ENCODE results near the gene TBC1D23.

The TBC1D23 gene

GRCh38 chr3:100331660-100332059 lies 70.9 kb downstream of the TBC1D23 start:
- no peaks in the 10 kb centered on the region for H3K9me3 ChIP-seq (ENCODE audit: control insufficient read depth, insufficient read depth, low read depth, low read length)
- no peaks in the 10 kb centered on the region for H3K36me3 ChIP-seq (ENCODE audit: control insufficient read depth in 2 of 2, insufficient read depth in 1 of 2, low read length in 2 of 2)
- 0 out of 2 replicates have a peak, but pooled peaks cover 3% of the 10 kb centered on the region for H3K4me1 ChIP-seq (ENCODE audit: control insufficient read depth, insufficient read depth, low read length)
- no peak overlapping the region for H3K4me3 ChIP-seq (ENCODE audit: low read depth, low read length)
- POLR2A ChIA-PET, result no interaction called here
- no peak for TF ChIP-seq ZNF398 (tag by site-specific recombination; IDR thresholded peaks at IDR 0.05)
- TF ChIP-seq ZBTB7A (tag by site-specific recombination; IDR thresholded peaks at IDR 0.05; ENCODE audit: low read depth), result no peak
- no peak for TF ChIP-seq ZNF654 (tag by site-specific recombination; IDR thresholded peaks at IDR 0.05; ENCODE audit: low read depth)
- no peak for TF ChIP-seq ZNF404 (tag by site-specific recombination; IDR thresholded peaks at IDR 0.05)
- no peak for TF ChIP-seq ZBTB49 (tag by site-specific recombination; IDR thresholded peaks at IDR 0.05; ENCODE audit: low read depth)
- no peak for TF ChIP-seq SCRT1 (tag by site-specific recombination; IDR thresholded peaks at IDR 0.05; ENCODE audit: borderline replicate concordance)
- TF ChIP-seq ZBTB11 (tag by site-specific recombination; conservative IDR thresholded peaks at IDR 0.05; ENCODE audit: low read depth), result no peak
- no peak for TF ChIP-seq ZNF16 (tag by site-specific recombination; IDR thresholded peaks at IDR 0.05; ENCODE audit: low read depth)
- no peak for TF ChIP-seq ZNF23 (tag by site-specific recombination; IDR thresholded peaks at IDR 0.05; ENCODE audit: borderline replicate concordance)
- no peak for TF ChIP-seq PRDM10 (tag by site-specific recombination; IDR thresholded peaks at IDR 0.05)
- TF ChIP-seq HOXA7 (CRISPR knock-in tag; IDR thresholded peaks at IDR 0.05; ENCODE audit: borderline replicate concordance), result no peak
- TF ChIP-seq ZNF776 (tag by site-specific recombination; IDR thresholded peaks at IDR 0.05; ENCODE audit: borderline replicate concordance), result no peak
- TF ChIP-seq ZNF560 (tag by site-specific recombination; IDR thresholded peaks at IDR 0.05; ENCODE audit: borderline replicate concordance), result no peak
- TF ChIP-seq, protein P1, sequence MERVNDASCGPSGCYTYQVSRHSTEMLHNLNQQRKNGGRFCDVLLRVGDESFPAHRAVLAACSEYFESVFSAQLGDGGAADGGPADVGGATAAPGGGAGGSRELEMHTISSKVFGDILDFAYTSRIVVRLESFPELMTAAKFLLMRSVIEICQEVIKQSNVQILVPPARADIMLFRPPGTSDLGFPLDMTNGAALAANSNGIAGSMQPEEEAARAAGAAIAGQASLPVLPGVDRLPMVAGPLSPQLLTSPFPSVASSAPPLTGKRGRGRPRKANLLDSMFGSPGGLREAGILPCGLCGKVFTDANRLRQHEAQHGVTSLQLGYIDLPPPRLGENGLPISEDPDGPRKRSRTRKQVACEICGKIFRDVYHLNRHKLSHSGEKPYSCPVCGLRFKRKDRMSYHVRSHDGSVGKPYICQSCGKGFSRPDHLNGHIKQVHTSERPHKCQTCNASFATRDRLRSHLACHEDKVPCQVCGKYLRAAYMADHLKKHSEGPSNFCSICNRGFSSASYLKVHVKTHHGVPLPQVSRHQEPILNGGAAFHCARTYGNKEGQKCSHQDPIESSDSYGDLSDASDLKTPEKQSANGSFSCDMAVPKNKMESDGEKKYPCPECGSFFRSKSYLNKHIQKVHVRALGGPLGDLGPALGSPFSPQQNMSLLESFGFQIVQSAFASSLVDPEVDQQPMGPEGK (tag by site-specific recombination; IDR thresholded peaks at IDR 0.05), result no peak
- TF ChIP-seq, protein P2, sequence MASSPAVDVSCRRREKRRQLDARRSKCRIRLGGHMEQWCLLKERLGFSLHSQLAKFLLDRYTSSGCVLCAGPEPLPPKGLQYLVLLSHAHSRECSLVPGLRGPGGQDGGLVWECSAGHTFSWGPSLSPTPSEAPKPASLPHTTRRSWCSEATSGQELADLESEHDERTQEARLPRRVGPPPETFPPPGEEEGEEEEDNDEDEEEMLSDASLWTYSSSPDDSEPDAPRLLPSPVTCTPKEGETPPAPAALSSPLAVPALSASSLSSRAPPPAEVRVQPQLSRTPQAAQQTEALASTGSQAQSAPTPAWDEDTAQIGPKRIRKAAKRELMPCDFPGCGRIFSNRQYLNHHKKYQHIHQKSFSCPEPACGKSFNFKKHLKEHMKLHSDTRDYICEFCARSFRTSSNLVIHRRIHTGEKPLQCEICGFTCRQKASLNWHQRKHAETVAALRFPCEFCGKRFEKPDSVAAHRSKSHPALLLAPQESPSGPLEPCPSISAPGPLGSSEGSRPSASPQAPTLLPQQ (tag by site-specific recombination; IDR thresholded peaks at IDR 0.05), result no peak
- TF ChIP-seq ZNF138 (tag by site-specific recombination; IDR thresholded peaks at IDR 0.05; ENCODE audit: borderline replicate concordance), result no peak
- no peak for TF ChIP-seq ZNF571 (tag by site-specific recombination; IDR thresholded peaks at IDR 0.05)
- no peak for TF ChIP-seq ZNF350 (tag by site-specific recombination; IDR thresholded peaks at IDR 0.05)
- no peak for TF ChIP-seq ZEB2 (tag by site-specific recombination; IDR thresholded peaks at IDR 0.05)
- CTCF ChIA-PET, result interaction anchor here (0.6 kb wide), 1 partner anchor 12 kb away, joined by 3 read pairs; no protein-coding TSS in a partner anchor
- no peak overlapping the region for H3K27ac ChIP-seq (ENCODE audit: extremely low read depth, low read depth, low read length)
